IMR-90 (cell line): ENCODE measurements around the gene GADL1. TPM values are rescaled to one million over a fixed set of nuclear protein-coding genes. Genes with fewer than 3 reads are reported as not detected.

ENCODE experiments used
- ATAC-seq: fragments of 200-7000 bp; cut with Tn5 transposase; 2 replicates; pipeline ENCODE4 v1.9.1; 2020; ENCODE audit warnings: low read depth, mild to moderate bottlenecking, moderate library complexity
- BruUV-seq: library from RNA; stranded (reverse); fragments of 400-500 nt; replicated peaks from 2 replicates; lab custom pipeline; 2021; lab: Mats Ljungman, UMichigan
- CTCF ChIA-PET: fragments of 300-600 bp; formaldehyde crosslinking; extraction: SDS; loops from one replicate; lab custom pipeline; 2021; ENCODE audit warnings: antibody characterized with exemption; lab: Yijun Ruan, JAX
- POLR2A ChIA-PET: fragments of 300-600 bp; sonication (Branson Sonifier 250); formaldehyde crosslinking; loops from one replicate; lab custom pipeline; 2022; ENCODE audit warnings: antibody characterized with exemption; ENCODE audit not compliant: unreplicated experiment; lab: Charles Lee
- DNase-seq: peaks from one replicate; pipeline ENCODE4 v3.0.0; 2013
- H2AFZ ChIP-seq: replicated peaks from 2 replicates; pipeline ENCODE3; 2013; ENCODE audit warnings: low read length, mild to moderate bottlenecking; ENCODE audit not compliant: poor library complexity
- H2AK5ac ChIP-seq: 2 replicates; pipeline ENCODE4 v1.6.1; 2013; ENCODE audit warnings: low read depth, low read length, inconsistent platforms
- H2AK9ac ChIP-seq: replicated peaks from 2 replicates; pipeline ENCODE3; 2013; ENCODE audit warnings: mild to moderate bottlenecking, low read depth, low read length, moderate library complexity; ENCODE audit not compliant: poor library complexity
- H2BK120ac ChIP-seq: 2 replicates; pipeline ENCODE4 v1.6.1; 2013; ENCODE audit warnings: low read depth, low read length, inconsistent platforms
- H2BK15ac ChIP-seq: 3 replicates; pipeline ENCODE4 v1.6.1; 2013; ENCODE audit warnings: low read depth, low read length, inconsistent platforms
- H2BK20ac ChIP-seq: 2 replicates; pipeline ENCODE4 v1.6.1; 2013; ENCODE audit warnings: low read depth, mild to moderate bottlenecking, inconsistent platforms, low read length, moderate library complexity
- H2BK5ac ChIP-seq: 2 replicates; pipeline ENCODE4 v1.6.1; 2013; ENCODE audit warnings: mild to moderate bottlenecking, low read depth, low read length, inconsistent platforms; ENCODE audit not compliant: poor library complexity, severe bottlenecking
- H3K14ac ChIP-seq: replicated peaks from 2 replicates; pipeline ENCODE4 v1.6.1; 2013; ENCODE audit warnings: low read depth, low read length, inconsistent platforms
- H3K18ac ChIP-seq: 2 replicates; pipeline ENCODE4 v1.6.1; 2013; ENCODE audit warnings: low read depth, low read length, control low read depth
- H3K23ac ChIP-seq: 2 replicates; pipeline ENCODE4 v1.6.1; 2013; ENCODE audit warnings: low read depth, low read length, inconsistent platforms
- H3K27ac ChIP-seq: 2 replicates; pipeline ENCODE4 v1.5.1; 2013; ENCODE audit warnings: mild to moderate bottlenecking, control low read depth, low read length; ENCODE audit not compliant: insufficient read depth
- H3K27me3 ChIP-seq: 2 replicates; pipeline ENCODE4 v1.6.1; 2013; ENCODE audit warnings: low read length; ENCODE audit not compliant: control insufficient read depth, insufficient read depth
- H3K36me3 ChIP-seq: 2 replicates; pipeline ENCODE4 v1.6.1; 2013; ENCODE audit warnings: low read length, mixed read lengths; ENCODE audit not compliant: control insufficient read depth, insufficient read depth
- H3K4ac ChIP-seq: 2 replicates; pipeline ENCODE4 v1.6.1; 2013; ENCODE audit warnings: low read depth, low read length, inconsistent platforms
- H3K4me1 ChIP-seq: 2 replicates; pipeline ENCODE4 v1.6.1; 2013; ENCODE audit warnings: low read length, mixed read lengths; ENCODE audit not compliant: control insufficient read depth, insufficient read depth
- H3K4me2 ChIP-seq: 2 replicates; pipeline ENCODE4 v1.6.1; 2013; ENCODE audit warnings: low read depth, mild to moderate bottlenecking, control low read depth, low read length, moderate library complexity
- H3K4me3 ChIP-seq: 2 replicates; pipeline ENCODE4 v1.5.1; 2013; ENCODE audit warnings: low read depth, mild to moderate bottlenecking, control low read depth, low read length, moderate library complexity; ENCODE audit not compliant: insufficient read depth
- H3K56ac ChIP-seq: 2 replicates; pipeline ENCODE4 v1.6.1; 2013; ENCODE audit warnings: low read length, inconsistent platforms; ENCODE audit not compliant: insufficient read depth; ENCODE audit errors: extremely low read depth
- H3K79me1 ChIP-seq, 2 experiments: 2 replicates each; pipeline ENCODE4 v1.6.1; 2013; ENCODE audit warnings: low read length in 2 of 2, inconsistent platforms in 1 of 2, low read depth in 1 of 2
- H3K9ac ChIP-seq: 2 replicates; pipeline ENCODE4 v1.6.1; 2013; ENCODE audit warnings: low read depth, low read length, control low read depth
- H3K9me1 ChIP-seq: 2 replicates; pipeline ENCODE4 v1.6.1; 2013; ENCODE audit warnings: low read length, inconsistent platforms; ENCODE audit not compliant: insufficient read depth
- H3K9me3 ChIP-seq: 2 replicates; pipeline ENCODE4 v1.6.1; 2013; ENCODE audit warnings: low read length; ENCODE audit not compliant: control insufficient read depth, insufficient read depth
- H4K20me1 ChIP-seq: 2 replicates; pipeline ENCODE4 v1.6.1; 2013; ENCODE audit warnings: low read length, inconsistent platforms; ENCODE audit not compliant: insufficient read depth
- H4K5ac ChIP-seq: 2 replicates; pipeline ENCODE4 v1.6.1; 2013; ENCODE audit warnings: mild to moderate bottlenecking, low read depth, low read length, control low read depth
- H4K8ac ChIP-seq, 2 experiments: 2 replicates each; pipeline ENCODE4 v1.6.1; 2013; ENCODE audit warnings: low read depth in 2 of 2, low read length in 2 of 2, control low read depth in 1 of 2, inconsistent platforms in 1 of 2
- H4K91ac ChIP-seq: 2 replicates; pipeline ENCODE4 v1.6.1; 2013; ENCODE audit warnings: low read depth, low read length, inconsistent platforms; ENCODE audit not compliant: insufficient read depth
- BHLHE40 ChIP-seq: fragments of 150-350 bp; IDR thresholded peaks from 2 replicates; pipeline ENCODE4 v1.6.1; 2016; ENCODE audit warnings: mild to moderate bottlenecking, low read depth, low read length
- CEBPB ChIP-seq: IDR thresholded peaks from 2 replicates; pipeline ENCODE4 v1.6.1; 2012; ENCODE audit warnings: low read depth, low read length, improper control_type of control experiment
- CHD1 ChIP-seq: IDR thresholded peaks from 2 replicates; pipeline ENCODE4 v1.6.1; 2012; ENCODE audit warnings: low read depth, low read length, improper control_type of control experiment
- CTCF ChIP-seq: conservative IDR thresholded peaks from 2 replicates; pipeline ENCODE4 v1.5.1; 2012; ENCODE audit warnings: mild to moderate bottlenecking, low read depth, low read length, improper control_type of control experiment
- ELK1 ChIP-seq: fragments of 150-350 bp; IDR thresholded peaks from 2 replicates; pipeline ENCODE4 v1.6.1; 2016; ENCODE audit warnings: low read depth, mild to moderate bottlenecking, low read length, moderate library complexity, borderline replicate concordance
- FOS ChIP-seq: fragments of 150-350 bp; IDR thresholded peaks from 2 replicates; pipeline ENCODE4 v1.6.1; 2016; ENCODE audit warnings: low read depth, low read length
- MAFK ChIP-seq: IDR thresholded peaks from 2 replicates; pipeline ENCODE4 v1.6.1; 2012; ENCODE audit warnings: low read depth, low read length, improper control_type of control experiment
- MXI1 ChIP-seq: IDR thresholded peaks from 2 replicates; pipeline ENCODE4 v1.6.1; 2012; ENCODE audit warnings: low read depth, mild to moderate bottlenecking, low read length, moderate library complexity, borderline replicate concordance
- RCOR1 ChIP-seq: IDR thresholded peaks from 2 replicates; pipeline ENCODE4 v1.6.1; 2012; ENCODE audit warnings: mild to moderate bottlenecking, low read length, improper control_type of control experiment; ENCODE audit not compliant: insufficient replicate concordance
- SMC3 ChIP-seq: fragments of 150-350 bp; IDR thresholded peaks from 2 replicates; pipeline ENCODE4 v1.6.1; 2016; ENCODE audit warnings: low read depth, mild to moderate bottlenecking, antibody characterized with exemption, low read length, moderate library complexity
- WGBS, 2 experiments: methylation state at CpG; one replicate each; pipeline versions ENCODE4 v1.1.5 to v1.1.7; 2013; ENCODE audit warnings: missing lambda C conversion rate in 2 of 2; ENCODE audit not compliant: insufficient read length in 1 of 2; ENCODE audit errors: extremely low coverage in 2 of 2; 5-methylcytosine and 5-hydroxymethylcytosine counted together
- dilution Hi-C: fragments of 300-500 bp; cut with HindIII; formaldehyde crosslinking; loops from one replicate; pipeline ENCODE4 v1.14.3; 2018; ENCODE audit warnings: low sequenced_read_pairs; ENCODE audit not compliant: unreplicated experiment
- in situ Hi-C: fragments of 300-500 bp; cut with MboI; formaldehyde crosslinking; loops from 3 replicates; pipeline ENCODE4 v1.14.3; 2019; ENCODE audit warnings: low sequenced_read_pairs, inconsistent platforms, mixed read lengths
- intact Hi-C: fragments of 100-400 bp; cut with micrococcal nuclease; formaldehyde crosslinking; loops from 2 replicates; pipeline ENCODE4 v1.10.0; 2022
- polyA plus RNA-seq, 3 experiments: library from polyadenylated mRNA; depleted of rRNA; stranded (reverse); fragments of >200 nt; gene quantifications; 2 replicates each; pipeline ENCODE4 v1.2.3, GENCODE V29; 2012; ENCODE audit warnings: low replicate concordance in 1 of 3
- total RNA-seq: library from RNA; depleted of rRNA; stranded (reverse); fragments of >200 nt; gene quantifications from 2 replicates; pipeline ENCODE4 v1.2.3, GENCODE V29; 2012

The GADL1 gene
- total and polyA plus RNA-seq, 2 of the 4 experiments (the other 2 are of a cell fraction) = not detected

- intact Hi-C loops (no loop called here), in situ Hi-C loops (loop anchor here (5.0 to 10.0 kb wide), 2 partner anchors 591 to 664 kb away; no protein-coding TSS in a partner anchor), dilution Hi-C loops (no loop called here)
- no peak overlapping the region for H4K91ac ChIP-seq
- no peaks in the 10 kb centered on the region for H4K20me1 ChIP-seq
- no peak overlapping the region for H4K8ac ChIP-seq
- no peak overlapping the region for H2BK20ac ChIP-seq
- WGBS, 2 experiments = no CpG with 5 or more reads among the region's 2 CpGs
- H3K4ac ChIP-seq = no peak overlapping the region
- ATAC-seq (no peak), DNase-seq (no peak)
- no peak overlapping the region for H2BK120ac ChIP-seq
- H2AK9ac ChIP-seq = no peak overlapping the region
- CTCF ChIA-PET = interaction anchor here (0.5 kb wide), 1 partner anchor 251 kb away, joined by 3 read pairs; no protein-coding TSS in a partner anchor
- H3K18ac ChIP-seq = no peak overlapping the region
- H2AK5ac ChIP-seq = no peak overlapping the region
- no peak overlapping the region for H3K9ac ChIP-seq
- no peak overlapping the region for H4K5ac ChIP-seq
- no peaks in the 10 kb centered on the region for H3K9me1 ChIP-seq
- no peak overlapping the region for H2BK5ac ChIP-seq
- H3K56ac ChIP-seq = no peak overlapping the region
- H3K4me2 ChIP-seq = no peak overlapping the region
- no peak overlapping the region for H3K4me3 ChIP-seq
- H3K27me3 ChIP-seq = no peaks in the 10 kb centered on the region
- TF ChIP-seq SMC3 = no peak
- no peak for TF ChIP-seq MXI1
- no peak for TF ChIP-seq RCOR1
- no peak for TF ChIP-seq CEBPB
- no peak for TF ChIP-seq BHLHE40
- no peak for TF ChIP-seq MAFK
- no peak for TF ChIP-seq FOS
- TF ChIP-seq CTCF = no peak
- no peak for TF ChIP-seq ELK1
- TF ChIP-seq CHD1 = no peak
- H2BK15ac ChIP-seq = no peak overlapping the region
- H3K14ac ChIP-seq = no peak overlapping the region
- peaks cover 6% of the 10 kb centered on the region for H3K36me3 ChIP-seq
- H3K23ac ChIP-seq = no peak overlapping the region
- no peaks in the 10 kb centered on the region for H3K4me1 ChIP-seq
- H3K27ac ChIP-seq = no peak overlapping the region
- H3K9me3 ChIP-seq = peaks cover 6% of the 10 kb centered on the region
- no peak overlapping the region for H2AFZ ChIP-seq
- POLR2A ChIA-PET = no interaction called here
- no TSS peak for BruUV-seq
- H3K79me1 ChIP-seq = 0 out of 4 replicates have a peak, but pooled peaks cover 0 to 5% of the 10 kb centered on the region in 2 experiments
These were observed 195.9 kb downstream of the GADL1 start for GRCh38 chr3:30698549-30698948.
